Vagina (tissue), 2 donors: ENCODE measurements around the gene SAP30BP. TPM values are rescaled to one million over a fixed set of nuclear protein-coding genes. Genes with fewer than 3 reads are reported as not detected.

Experiments
- DNase-seq, 2 donors: peaks; one replicate each; pipeline ENCODE4 v3.0.0-alpha.2; 2017; ENCODE audit errors: extremely low spot score in 2 of 2
- H3K27ac ChIP-seq: fragments of 200-600 bp; sonication (generic); one replicate; pipeline ENCODE4 v1.5.1; 2019
- H3K27me3 ChIP-seq: fragments of 200-600 bp; sonication (generic); one replicate; pipeline ENCODE4 v1.5.1; 2019
- H3K36me3 ChIP-seq, 2 donors: fragments of 200-600 bp; sonication (generic); one replicate each; pipeline ENCODE4 v1.5.1; 2017 to 2019
- H3K4me1 ChIP-seq: fragments of 200-600 bp; sonication (generic); one replicate; pipeline ENCODE4 v1.5.1; 2019
- H3K4me3 ChIP-seq, 2 donors: fragments of 200-600 bp; sonication (generic); 1 replicate in 1 of 2; 2 replicates in 1 of 2; pipeline ENCODE4 v1.5.1; 2016 to 2019
- H3K9me3 ChIP-seq: fragments of 200-600 bp; sonication (generic); one replicate; pipeline ENCODE4 v1.5.1; 2019
- POLR2A ChIP-seq, 2 donors: fragments of 450-650 bp; IDR thresholded peaks; one replicate each; pipeline ENCODE4 v1.6.1; 2017; ENCODE audit warnings: antibody characterized with exemption in 2 of 2, mild to moderate bottlenecking in 2 of 2, moderate library complexity in 2 of 2
- POLR2AphosphoS5 ChIP-seq, 2 donors: sonication (generic); formaldehyde crosslinking; IDR thresholded peaks; one replicate each; pipeline ENCODE4 v1.9.0; 2017; ENCODE audit warnings: antibody characterized with exemption in 2 of 2, mild to moderate bottlenecking in 2 of 2, low read depth in 1 of 2; ENCODE audit not compliant: insufficient read depth in 1 of 2
- intact Hi-C: fragments of 100-400 bp; cut with DNase I; formaldehyde crosslinking; loops from one replicate; pipeline ENCODE4 v1.15.1; 2023
- total RNA-seq: library from RNA; depleted of rRNA; stranded (reverse); fragments of >200 nt; gene quantifications from one replicate; pipeline ENCODE4 v1.2.3, GENCODE V29; 2016
- TF ChIP-seq, protein P1 (sequence below), 3 experiments: fragments of 450-650 bp in 2 of 3; fragments of 200-600 bp in 1 of 3; sonication (generic) in 1 of 3; IDR thresholded peaks; one replicate each; pipeline ENCODE4 v1.5.1; 2017 to 2019; ENCODE audit warnings: antibody characterized with exemption in 3 of 3, mild to moderate bottlenecking in 2 of 3, moderate library complexity in 2 of 3

Gene SAP30BP
- total RNA-seq, 1 donor from 2014 or later, result 79.1 TPM

DNA sequence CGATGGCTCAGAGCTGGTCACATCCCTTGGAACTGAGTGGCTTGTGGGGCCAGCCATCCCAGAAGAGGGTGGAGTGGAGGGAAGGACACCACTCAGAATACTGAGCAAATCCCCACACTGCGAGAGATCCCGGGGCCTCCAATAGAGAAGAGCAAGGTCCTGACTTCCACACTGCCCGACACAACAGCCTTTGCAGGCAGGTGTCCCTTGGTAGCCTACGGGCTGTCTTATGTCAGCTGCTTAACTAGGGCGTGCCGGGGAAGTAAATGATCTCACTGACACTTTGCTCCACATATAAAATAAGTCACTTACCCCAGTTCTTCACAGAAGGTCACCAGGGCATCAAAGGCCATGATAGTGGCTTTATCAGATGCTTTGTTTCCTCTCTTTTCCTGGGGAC lies 16.3 kb upstream of the SAP30BP start:
- DNase-seq, result no peak
- intact Hi-C loops, result no loop called here
- Histone ChIP-seq H3K27me3 (no peaks in the 10 kb centered on the region), H3K27ac (no peak overlapping the region), H3K9me3 (no peaks in the 10 kb centered on the region), H3K4me1 (peaks cover 7% of the 10 kb centered on the region), H3K36me3 (peaks cover 0 to 30% of the 10 kb centered on the region in 2 donors), H3K4me3 (no peak overlapping the region)
- TF ChIP-seq, protein P1, sequence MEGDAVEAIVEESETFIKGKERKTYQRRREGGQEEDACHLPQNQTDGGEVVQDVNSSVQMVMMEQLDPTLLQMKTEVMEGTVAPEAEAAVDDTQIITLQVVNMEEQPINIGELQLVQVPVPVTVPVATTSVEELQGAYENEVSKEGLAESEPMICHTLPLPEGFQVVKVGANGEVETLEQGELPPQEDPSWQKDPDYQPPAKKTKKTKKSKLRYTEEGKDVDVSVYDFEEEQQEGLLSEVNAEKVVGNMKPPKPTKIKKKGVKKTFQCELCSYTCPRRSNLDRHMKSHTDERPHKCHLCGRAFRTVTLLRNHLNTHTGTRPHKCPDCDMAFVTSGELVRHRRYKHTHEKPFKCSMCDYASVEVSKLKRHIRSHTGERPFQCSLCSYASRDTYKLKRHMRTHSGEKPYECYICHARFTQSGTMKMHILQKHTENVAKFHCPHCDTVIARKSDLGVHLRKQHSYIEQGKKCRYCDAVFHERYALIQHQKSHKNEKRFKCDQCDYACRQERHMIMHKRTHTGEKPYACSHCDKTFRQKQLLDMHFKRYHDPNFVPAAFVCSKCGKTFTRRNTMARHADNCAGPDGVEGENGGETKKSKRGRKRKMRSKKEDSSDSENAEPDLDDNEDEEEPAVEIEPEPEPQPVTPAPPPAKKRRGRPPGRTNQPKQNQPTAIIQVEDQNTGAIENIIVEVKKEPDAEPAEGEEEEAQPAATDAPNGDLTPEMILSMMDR (IDR thresholded peaks at IDR 0.05), result no peak
- TF ChIP-seq POLR2AphosphoS5 (IDR thresholded peaks at IDR 0.05; ENCODE audit: insufficient read depth in 1 of 2, low read depth in 1 of 2) (no peak), POLR2A (IDR thresholded peaks at IDR 0.05) (no peak)

DNA sequence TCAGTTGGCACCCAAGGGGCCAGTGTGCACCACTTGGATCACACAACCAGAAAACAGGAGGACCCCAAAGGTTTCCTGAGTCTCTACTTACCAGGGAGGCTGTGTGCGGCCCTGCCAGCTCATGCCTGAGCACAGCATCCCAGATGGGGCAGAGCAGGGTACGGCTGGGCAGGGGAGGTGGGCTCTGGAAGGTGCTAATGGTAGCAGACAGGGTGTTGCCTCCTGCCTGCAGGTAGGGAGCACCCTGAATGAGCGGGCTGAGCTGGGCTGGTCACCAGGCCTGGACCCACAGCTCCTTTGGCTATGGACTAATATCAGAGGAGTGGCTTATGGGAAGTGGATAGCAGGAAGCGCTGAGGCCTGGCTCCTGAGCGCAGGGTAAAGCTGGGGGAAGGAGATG lies 14.8 kb upstream of the SAP30BP start:
- intact Hi-C loops, result no loop called here
- no peak overlapping the region for H3K27ac ChIP-seq
- H3K4me3 ChIP-seq, result no peak overlapping the region
- no peaks in the 10 kb centered on the region for H3K4me1 ChIP-seq
- DNase-seq, result no peak
- no peaks in the 10 kb centered on the region for H3K27me3 ChIP-seq
- no peaks in the 10 kb centered on the region for H3K9me3 ChIP-seq
- TF ChIP-seq POLR2A (IDR thresholded peaks at IDR 0.05) (no peak), POLR2AphosphoS5 (IDR thresholded peaks at IDR 0.05; ENCODE audit: insufficient read depth in 1 of 2, low read depth in 1 of 2) (no peak)
- TF ChIP-seq, protein P1 (IDR thresholded peaks at IDR 0.05), result no peak
- H3K36me3 ChIP-seq, result peaks cover 0 to 30% of the 10 kb centered on the region in 2 donors

DNA sequence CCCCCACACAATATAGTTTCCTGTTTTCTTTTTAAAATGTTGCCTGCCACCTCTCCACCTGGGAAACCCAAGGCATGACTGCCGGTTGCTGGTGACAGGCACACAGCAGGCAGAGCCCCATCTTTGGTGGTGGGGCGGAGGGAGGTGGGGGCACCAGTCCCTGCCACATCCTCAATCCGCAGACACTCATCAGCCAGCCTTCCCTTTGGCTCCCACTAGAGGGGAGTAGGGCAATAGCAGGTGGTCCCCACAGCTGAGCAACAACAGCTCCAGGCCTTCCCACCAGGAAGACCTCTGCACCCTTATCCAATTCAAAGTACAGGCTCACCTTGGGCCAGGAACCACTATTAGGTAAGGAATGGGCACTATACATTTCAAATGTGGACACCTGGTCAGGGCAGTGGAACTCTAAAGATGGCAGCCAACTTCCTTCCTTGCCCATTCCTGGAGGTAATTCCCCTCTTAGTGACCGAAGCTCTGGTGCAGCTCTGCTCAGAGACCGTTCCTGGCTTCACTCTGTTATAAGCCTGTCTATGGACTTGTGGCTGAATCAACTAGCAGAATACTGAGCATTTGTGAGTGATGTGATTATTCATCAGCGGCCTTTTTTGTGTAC lies 14.1 kb upstream of the SAP30BP start:
- Histone ChIP-seq H3K4me3 (no peak overlapping the region), H3K27ac (no peak overlapping the region), H3K9me3 (no peaks in the 10 kb centered on the region), H3K4me1 (no peaks in the 10 kb centered on the region), H3K27me3 (no peaks in the 10 kb centered on the region), H3K36me3 (peaks cover 0 to 30% of the 10 kb centered on the region in 2 donors)
- intact Hi-C loops, result no loop called here
- TF ChIP-seq POLR2A (IDR thresholded peaks at IDR 0.05), result no peak
- no peak for TF ChIP-seq POLR2AphosphoS5 (IDR thresholded peaks at IDR 0.05; ENCODE audit: insufficient read depth in 1 of 2, low read depth in 1 of 2)
- TF ChIP-seq, protein P1 (IDR thresholded peaks at IDR 0.05), result peak in 1 of 3 experiments; percentile 6
- DNase-seq, result no peak

DNA sequence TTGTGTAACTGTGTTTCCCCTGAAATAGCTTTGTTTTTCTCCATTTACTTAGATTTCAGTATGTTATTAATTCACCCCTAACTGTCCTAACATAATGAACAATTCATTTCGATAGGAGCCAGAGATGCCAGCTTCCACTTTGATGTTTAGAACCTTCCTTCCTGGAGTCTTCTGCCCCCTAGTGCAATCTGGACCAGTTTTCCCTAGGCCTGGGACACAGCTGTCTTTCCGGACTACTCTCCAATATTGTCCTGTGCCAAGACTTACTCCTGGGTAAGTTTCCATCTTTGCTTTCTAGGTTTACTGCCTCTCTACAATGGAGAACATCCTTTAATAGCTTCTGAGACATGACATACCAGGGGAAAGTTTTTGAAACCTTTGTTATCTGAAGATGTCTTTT lies 13.0 kb upstream of the SAP30BP start:
- no peak overlapping the region for H3K4me3 ChIP-seq
- no peak for DNase-seq
- no peaks in the 10 kb centered on the region for H3K27me3 ChIP-seq
- TF ChIP-seq, protein P1 (IDR thresholded peaks at IDR 0.05), result no peak
- TF ChIP-seq POLR2AphosphoS5 (IDR thresholded peaks at IDR 0.05; ENCODE audit: insufficient read depth in 1 of 2, low read depth in 1 of 2) (no peak), POLR2A (IDR thresholded peaks at IDR 0.05) (no peak)
- H3K36me3 ChIP-seq, result peaks cover 0 to 25% of the 10 kb centered on the region in 2 donors
- no peaks in the 10 kb centered on the region for H3K4me1 ChIP-seq
- no peak overlapping the region for H3K27ac ChIP-seq
- intact Hi-C loops, result no loop called here
- H3K9me3 ChIP-seq, result no peaks in the 10 kb centered on the region

DNA sequence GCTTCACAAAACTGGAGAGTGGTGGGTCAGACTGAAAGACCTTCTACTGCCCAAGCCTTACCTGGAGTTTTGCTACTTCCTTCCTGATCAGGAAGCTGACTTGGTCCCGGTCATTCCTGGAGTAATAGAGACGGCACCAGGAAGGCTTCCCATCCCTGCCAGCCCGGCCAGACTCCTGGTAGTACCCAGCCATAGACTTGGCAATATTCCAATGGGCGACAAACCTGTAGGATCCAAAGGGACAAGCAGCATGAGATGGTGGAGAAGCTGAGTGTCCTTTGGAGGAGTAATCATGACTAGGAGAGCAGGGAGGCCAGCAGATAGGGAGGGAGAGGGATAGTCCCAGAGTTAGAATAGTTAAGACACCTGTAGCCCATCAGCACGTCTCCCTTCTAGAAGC lies 8.9 kb upstream of the SAP30BP start:
- Histone ChIP-seq H3K4me3 (no peak overlapping the region), H3K9me3 (no peaks in the 10 kb centered on the region), H3K4me1 (no peaks in the 10 kb centered on the region), H3K27me3 (no peaks in the 10 kb centered on the region), H3K27ac (no peak overlapping the region), H3K36me3 (peaks cover 0 to 12% of the 10 kb centered on the region in 2 donors)
- no peak for DNase-seq
- intact Hi-C loops, result no loop called here
- no peak for TF ChIP-seq POLR2AphosphoS5 (IDR thresholded peaks at IDR 0.05; ENCODE audit: insufficient read depth in 1 of 2, low read depth in 1 of 2)
- no peak for TF ChIP-seq POLR2A (IDR thresholded peaks at IDR 0.05)
- TF ChIP-seq, protein P1 (IDR thresholded peaks at IDR 0.05), result no peak
